H1 (cell line): ENCODE measurements around the gene GLRX5. TPM values are rescaled to one million over a fixed set of nuclear protein-coding genes. Genes with fewer than 3 reads are reported as not detected.

Experiments used
- BRCA1 ChIP-seq: IDR thresholded peaks from 2 replicates; pipeline ENCODE4 v1.6.1; 2012; ENCODE audit warnings: low read depth, low read length, improper control_type of control experiment
- FOSL1 ChIP-seq: IDR thresholded peaks from 2 replicates; pipeline ENCODE4 v1.6.1; 2011; ENCODE audit warnings: mild to moderate bottlenecking, low read depth, low read length, moderate library complexity; ENCODE audit not compliant: insufficient read depth
- POU5F1 ChIP-seq: IDR thresholded peaks from 2 replicates; pipeline ENCODE4 v1.6.1; 2011; ENCODE audit warnings: low read depth, mild to moderate bottlenecking, low read length, moderate library complexity
- SIN3A ChIP-seq, 2 experiments: IDR thresholded peaks in 1 of 2; conservative IDR thresholded peaks in 1 of 2; 2 replicates each; pipeline ENCODE4 v1.6.1; 2011 to 2012; ENCODE audit warnings: low read length in 2 of 2, improper control_type of control experiment in 1 of 2, low read depth in 1 of 2, mild to moderate bottlenecking in 1 of 2
- SUZ12 ChIP-seq: fragments of 200-600 bp; sonication (generic); IDR thresholded peaks from 2 replicates; pipeline ENCODE4 v1.6.1; 2012; ENCODE audit warnings: mild to moderate bottlenecking, inconsistent platforms, low read length, moderate library complexity, mixed read lengths
- polyA plus RNA-seq, 7 experiments: library from polyadenylated mRNA; depleted of rRNA in 3 of 7; stranded (reverse) in 5 of 7; unstranded in 2 of 7; fragments of >200 nt in 5 of 7; fragments of 200-250 nt in 2 of 7; gene quantifications; 1 replicate in 5 of 7; 2 replicates in 1 of 7; 4 replicates in 1 of 7; pipeline versions ENCODE4 v1.2.1 to v1.2.3, GENCODE V29; 2011 to 2013; ENCODE audit warnings: missing spikeins in 2 of 7, mixed read lengths in 2 of 7
- total RNA-seq: library from RNA; stranded (reverse); fragmentation: NEBNext Ultra II Directional; extraction: Animal tissue kit (Norgen Biotek cat#: 25700); gene quantifications from 2 replicates; pipeline ENCODE4 v1.2.1, GENCODE V29; 2021
- TF ChIP-seq, protein P1 (sequence below), 3 experiments: IDR thresholded peaks; 1 replicate in 2 of 3; 2 replicates in 1 of 3; pipeline versions ENCODE4 v1.5.1 to v1.6.1; 2011; ENCODE audit warnings: low read length in 3 of 3, mild to moderate bottlenecking in 3 of 3, inconsistent platforms in 2 of 3, low read depth in 1 of 3, moderate library complexity in 1 of 3; ENCODE audit not compliant: insufficient read depth in 1 of 3; ENCODE audit errors: control extremely low read depth in 1 of 3

The GLRX5 gene
- total and polyA plus RNA-seq, 2 of the 8 experiments (the other 6 are each of a cell fraction or from before 2014, with no cell fraction given): 70.1 to 88.8 TPM

DNA sequence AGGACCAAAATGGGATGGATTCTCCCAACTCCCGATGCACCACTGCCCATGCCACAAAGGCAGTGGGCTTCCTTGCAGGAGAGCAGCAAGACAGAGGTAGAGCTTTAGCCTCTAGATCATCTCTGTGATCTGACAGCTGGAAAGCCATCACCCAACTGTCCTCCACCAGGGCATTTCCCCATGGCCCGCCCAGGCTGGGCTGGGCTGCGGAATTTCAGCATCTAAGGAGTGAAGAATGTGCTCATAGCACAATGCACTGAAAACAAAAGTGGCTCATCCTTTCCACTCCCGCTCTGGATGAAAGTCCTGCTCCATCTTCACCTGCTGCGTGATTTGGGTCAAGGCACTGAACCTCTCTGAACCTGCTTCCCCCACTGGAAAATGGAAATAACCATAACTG is 24.0 kb upstream of the GLRX5 start (continued):
- TF ChIP-seq, protein P1, sequence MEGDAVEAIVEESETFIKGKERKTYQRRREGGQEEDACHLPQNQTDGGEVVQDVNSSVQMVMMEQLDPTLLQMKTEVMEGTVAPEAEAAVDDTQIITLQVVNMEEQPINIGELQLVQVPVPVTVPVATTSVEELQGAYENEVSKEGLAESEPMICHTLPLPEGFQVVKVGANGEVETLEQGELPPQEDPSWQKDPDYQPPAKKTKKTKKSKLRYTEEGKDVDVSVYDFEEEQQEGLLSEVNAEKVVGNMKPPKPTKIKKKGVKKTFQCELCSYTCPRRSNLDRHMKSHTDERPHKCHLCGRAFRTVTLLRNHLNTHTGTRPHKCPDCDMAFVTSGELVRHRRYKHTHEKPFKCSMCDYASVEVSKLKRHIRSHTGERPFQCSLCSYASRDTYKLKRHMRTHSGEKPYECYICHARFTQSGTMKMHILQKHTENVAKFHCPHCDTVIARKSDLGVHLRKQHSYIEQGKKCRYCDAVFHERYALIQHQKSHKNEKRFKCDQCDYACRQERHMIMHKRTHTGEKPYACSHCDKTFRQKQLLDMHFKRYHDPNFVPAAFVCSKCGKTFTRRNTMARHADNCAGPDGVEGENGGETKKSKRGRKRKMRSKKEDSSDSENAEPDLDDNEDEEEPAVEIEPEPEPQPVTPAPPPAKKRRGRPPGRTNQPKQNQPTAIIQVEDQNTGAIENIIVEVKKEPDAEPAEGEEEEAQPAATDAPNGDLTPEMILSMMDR (IDR thresholded peaks at IDR 0.05; ENCODE audit: control extremely low read depth in 1 of 3, insufficient read depth in 1 of 3, low read depth in 1 of 3, low read length in 3 of 3): no peak
- no peak for TF ChIP-seq BRCA1
- no peak for TF ChIP-seq SIN3A (conservative IDR thresholded peaks at IDR 0.05 in 1 of 2, IDR thresholded peaks at IDR 0.05 in 1 of 2; ENCODE audit: low read depth in 1 of 2, low read length in 2 of 2)
- TF ChIP-seq FOSL1: no peak
- no peak for TF ChIP-seq POU5F1
- TF ChIP-seq SUZ12: no peak
